ENCODE measurements around the gene A3GALT2.

GRCh38 chr1:33257772-33258712, 62.9 kb downstream of the A3GALT2 start:
- no peak for TF ChIP-seq POLR2A (IDR thresholded peaks at IDR 0.05; ENCODE audit: low read depth, low read length)
- TF ChIP-seq TAF1 (IDR thresholded peaks at IDR 0.05; ENCODE audit: low read depth, low read length) = no peak
- peak; percentile 79 for TF ChIP-seq SPI1 (IDR thresholded peaks at IDR 0.05; ENCODE audit: low read depth, low read length)
- no peak for TF ChIP-seq POLR2AphosphoS5 (IDR thresholded peaks at IDR 0.05; ENCODE audit: low read depth, low read length)
- no peak for TF ChIP-seq PAX5 (IDR thresholded peaks at IDR 0.05; ENCODE audit: insufficient read depth, low read length, severe bottlenecking)
- no peak for TF ChIP-seq POU2F2 (IDR thresholded peaks at IDR 0.05; ENCODE audit: low read depth, low read length)

All from GM12891 (cell line).